ENCODE data around the gene ROCK2. TPM values are rescaled to one million over a fixed set of nuclear protein-coding genes. Genes with fewer than 3 reads are reported as not detected.
A peak's percentile ranks its signal among the peaks of the same experiment; 100 is the strongest.

The ROCK2 gene
- total and polyA plus RNA-seq, 2 of the 13 experiments (the other 11 are each of a cell fraction or from before 2014, with no cell fraction given), result 38.1 to 119 TPM

- TF ChIP-seq ONECUT2 (CRISPR knock-in tag; IDR thresholded peaks at IDR 0.05) (no peak), RBM22 (optimal IDR thresholded peaks at IDR 0.05; ENCODE audit: low read length) (peak; percentile 95), ZNF260 (CRISPR knock-in tag; IDR thresholded peaks at IDR 0.05; ENCODE audit: borderline replicate concordance, low read depth) (no peak), HOXA7 (CRISPR knock-in tag; IDR thresholded peaks at IDR 0.05) (no peak), TEAD3 (CRISPR knock-in tag; optimal IDR thresholded peaks at IDR 0.05; ENCODE audit: borderline replicate concordance) (peak; percentile 8), AGO2 (optimal IDR thresholded peaks at IDR 0.05; ENCODE audit: low read depth, low read length) (peak; percentile 20), JARID2 (CRISPR knock-in tag; IDR thresholded peaks at IDR 0.05; ENCODE audit: insufficient replicate concordance) (no peak), ZFP41 (CRISPR knock-in tag; IDR thresholded peaks at IDR 0.05; ENCODE audit: borderline replicate concordance) (no peak), ZNF468 (CRISPR knock-in tag; IDR thresholded peaks at IDR 0.05) (no peak), PATZ1 (CRISPR knock-in tag; IDR thresholded peaks at IDR 0.05) (no peak), TGIF2 (CRISPR knock-in tag; IDR thresholded peaks at IDR 0.05) (no peak), RFX1 (IDR thresholded peaks at IDR 0.05) (no peak)
- DNase-seq (ENCODE audit: low spot score), result no peak
- 94% methylated on average over 2 of the region's 2 CpGs for WGBS (ENCODE audit: low lambda C conversion rate)
- FAIRE-seq, result no peak
- no TSS peak for BruUV-seq (replicated peaks)
- in situ Hi-C loops (cut with HindIII; ENCODE audit: extremely low pct_ligation_motif_present, low pct_unique_long_range_greater_than_20kb), result no loop called here
- intact Hi-C loops (cut with micrococcal nuclease; ENCODE audit: unreplicated experiment), result no loop called here
- H2AFZ ChIP-seq (ENCODE audit: low read length), result no peak overlapping the region
- ChIA-PET CTCF (ENCODE audit: low intra/inter-chr PET ratio, low total read pairs) (no interaction called here), POLR2A (no interaction called here)
- no peaks in the 10 kb centered on the region for H3K4me1 ChIP-seq (ENCODE audit: insufficient read depth, low read length)
- H3K4me2 ChIP-seq (ENCODE audit: low read depth, low read length), result no peak overlapping the region
- H3K27me3 ChIP-seq (ENCODE audit: control insufficient read depth in 1 of 2, insufficient read depth in 2 of 2, low read length in 2 of 2), result no peaks in the 10 kb centered on the region
- H3K79me2 ChIP-seq (ENCODE audit: insufficient read depth, low read length), result peaks cover 7% of the 10 kb centered on the region
- no peak overlapping the region for H3K27ac ChIP-seq (ENCODE audit: extremely low read length, insufficient read depth, low read length)
- H3K36me3 ChIP-seq (replicated peaks in 1 of 2; ENCODE audit: control insufficient read depth in 1 of 2, insufficient read depth in 2 of 2, low read length in 2 of 2), result peaks cover 26 to 86% of the 10 kb centered on the region in 2 experiments
- H3K9me3 ChIP-seq (ENCODE audit: low read length), result no peaks in the 10 kb centered on the region
- peaks cover 9% of the 10 kb centered on the region; the same call in 1 of the 2 replicates for H4K20me1 ChIP-seq (ENCODE audit: insufficient read depth, low read length)
- no peak overlapping the region for H3K4me3 ChIP-seq (replicated peaks in 1 of 3; ENCODE audit: insufficient read depth in 1 of 3, low read depth in 2 of 3, low read length in 3 of 3)
- ATAC-seq, result peak; percentile 46
- H3K9ac ChIP-seq (ENCODE audit: insufficient read depth, low read depth, low read length), result no peak overlapping the region
Measured at GRCh38 chr2:11220445-11220844, 124.0 kb downstream of the ROCK2 start.

Data from HepG2 (cell line).